K562 (cell line): ENCODE data around the gene NUAK2. TPM values are rescaled to one million over a fixed set of nuclear protein-coding genes. Genes with fewer than 3 reads are reported as not detected.

ENCODE experiments used
- ATAC-seq: fragments of 200-7000 bp; cut with Tn5 transposase; 3 replicates; pipeline ENCODE4 v1.9.1; 2020; ENCODE audit warnings: moderate library complexity
- BruUV-seq: library from RNA; stranded (reverse); fragments of 400-500 nt; replicated peaks from 2 replicates; lab custom pipeline; 2021; lab: Mats Ljungman, UMichigan
- CTCF ChIA-PET: fragments of 300-600 bp; formaldehyde crosslinking; extraction: SDS; loops from one replicate; lab custom pipeline; 2021; ENCODE audit warnings: low intra/inter-chr PET ratio; lab: Yijun Ruan, JAX
- POLR2A ChIA-PET: fragments of 300-600, 350-650 bp; sonication (Branson Sonifier 250); formaldehyde crosslinking; extraction: SDS; loops from one replicate; lab custom pipeline; 2021; ENCODE audit warnings: antibody characterized with exemption, inconsistent platforms; lab: Yijun Ruan, JAX
- DNase-seq, 4 experiments: peaks; one replicate each; pipeline versions ENCODE4 v3.0.0 to v3.0.0-alpha.2; 2011 to 2018; ENCODE audit warnings: low spot score in 3 of 4, mixed read lengths in 3 of 4; ENCODE audit errors: extremely low read depth in 1 of 4
- FAIRE-seq: peaks from 2 replicates; lab custom pipeline; 2011; peaks lifted over from hg19 to GRCh38; lab: Jason Lieb, UNC
- H2AFZ ChIP-seq: 2 replicates; pipeline ENCODE4 v1.6.0; 2011; ENCODE audit warnings: low read depth, low read length, control low read depth, inconsistent platforms
- H3K27ac ChIP-seq: fragments of 200-600 bp; 3 replicates; pipeline ENCODE4 v1.8.0; 2011; ENCODE audit warnings: low read depth, mild to moderate bottlenecking, control low read depth, inconsistent platforms, low read length, moderate library complexity, mixed read lengths; ENCODE audit errors: extremely low read depth
- H3K27me3 ChIP-seq, 2 experiments: fragments of 300-600 bp in 1 of 2; 2 replicates in 1 of 2; 3 replicates in 1 of 2; pipeline versions ENCODE4 v1.6.0 to v1.8.0; 2011; ENCODE audit warnings: inconsistent platforms in 2 of 2, low read length in 2 of 2, mild to moderate bottlenecking in 1 of 2, mixed read lengths in 1 of 2, moderate library complexity in 1 of 2; ENCODE audit not compliant: control insufficient read depth in 2 of 2, insufficient read depth in 2 of 2
- H3K36me3 ChIP-seq: fragments of 300-600 bp; 3 replicates; pipeline ENCODE4 v1.8.0; 2011; ENCODE audit warnings: mild to moderate bottlenecking, low read length, inconsistent platforms; ENCODE audit not compliant: control insufficient read depth, insufficient read depth
- H3K4me1 ChIP-seq, 2 experiments: fragments of 200-600 bp in 1 of 2; replicated peaks in 1 of 2; 2 replicates in 1 of 2; 3 replicates in 1 of 2; pipeline versions ENCODE4 v1.5.1 to v1.8.0; 2011; ENCODE audit warnings: inconsistent platforms in 2 of 2, low read length in 2 of 2, mild to moderate bottlenecking in 1 of 2, mixed read lengths in 1 of 2, moderate library complexity in 1 of 2; ENCODE audit not compliant: control insufficient read depth in 2 of 2, insufficient read depth in 2 of 2
- H3K4me2 ChIP-seq: 2 replicates; pipeline ENCODE4 v1.6.1; 2011; ENCODE audit warnings: low read length, control low read depth, inconsistent platforms, mixed read lengths; ENCODE audit not compliant: insufficient read depth
- H3K4me3 ChIP-seq: fragments of 200-600 bp; sonication (generic), shearing (Covaris generic); 2 replicates; pipeline ENCODE4 v1.5.1; 2016; ENCODE audit warnings: control low read depth, inconsistent platforms
- H3K79me2 ChIP-seq: fragments of 200-600 bp; 3 replicates; pipeline ENCODE4 v1.8.0; 2011; ENCODE audit warnings: low read length, inconsistent platforms; ENCODE audit not compliant: control insufficient read depth, insufficient read depth
- H3K9ac ChIP-seq, 2 experiments: 2 replicates each; pipeline versions ENCODE4 v1.6.0 to v1.6.1; 2011; ENCODE audit warnings: low read depth in 2 of 2, low read length in 2 of 2, control low read depth in 1 of 2, inconsistent platforms in 1 of 2, mild to moderate bottlenecking in 1 of 2, mixed read lengths in 1 of 2; ENCODE audit not compliant: insufficient read depth in 1 of 2
- H3K9me1 ChIP-seq: one replicate; pipeline ENCODE4 v1.6.0; 2011; ENCODE audit warnings: inconsistent platforms, mild to moderate bottlenecking, low read length, moderate library complexity; ENCODE audit not compliant: control insufficient read depth, insufficient read depth
- H3K9me3 ChIP-seq: replicated peaks from 2 replicates; pipeline ENCODE4 v1.5.1; 2011; ENCODE audit warnings: low read depth, low read length, inconsistent platforms; ENCODE audit not compliant: control insufficient read depth, insufficient read depth
- H4K20me1 ChIP-seq: replicated peaks from 2 replicates; pipeline ENCODE4 v1.6.1; 2011; ENCODE audit warnings: low read length, inconsistent platforms, mixed read lengths; ENCODE audit not compliant: control insufficient read depth, insufficient read depth
- CBX8 ChIP-seq: fragments of 200-600 bp; sonication (generic); IDR thresholded peaks from 2 replicates; pipeline ENCODE4 v1.6.1; 2012; ENCODE audit warnings: borderline replicate concordance, mixed run types, low read depth, mild to moderate bottlenecking, moderate library complexity, mixed read lengths, low read length, control low read depth, inconsistent platforms; ENCODE audit not compliant: poor library complexity, severe bottlenecking; ENCODE audit errors: extremely low read depth
- CEBPB ChIP-seq: fragments of 450-650 bp; IDR thresholded peaks from 2 replicates; pipeline ENCODE4 v1.6.1; 2016; ENCODE audit warnings: missing genetic modification characterization, missing compliant biosample characterization
- FOSL1 ChIP-seq: fragments of 200-800 bp; sonication (Bioruptor generic); conservative IDR thresholded peaks from 2 replicates; pipeline ENCODE4 v1.6.1; 2016; ENCODE audit warnings: missing genetic modification characterization, missing compliant biosample characterization
- IFI16 ChIP-seq: fragments of 250-450 bp; sonication (Bioruptor Pico); IDR thresholded peaks from 2 replicates; pipeline ENCODE4 v2.1.2; 2022; ENCODE audit warnings: mild to moderate bottlenecking, inconsistent platforms
- KLF16 ChIP-seq: IDR thresholded peaks from 2 replicates; pipeline ENCODE4 v1.6.1; 2016; ENCODE audit warnings: antibody characterized with exemption
- POLR2B ChIP-seq: fragments of 450-650 bp; IDR thresholded peaks from 2 replicates; pipeline ENCODE4 v1.6.1; 2018; ENCODE audit warnings: low read depth; ENCODE audit not compliant: partially characterized antibody
- POLR2H ChIP-seq: IDR thresholded peaks from 2 replicates; pipeline ENCODE4 v1.6.1; 2016; ENCODE audit warnings: missing genetic modification characterization, low read depth, mild to moderate bottlenecking, control low read depth, missing compliant biosample characterization, moderate library complexity
- RCOR1 ChIP-seq, 2 experiments: IDR thresholded peaks; 2 replicates each; pipeline ENCODE4 v1.6.1; 2012; ENCODE audit warnings: low read depth in 2 of 2, low read length in 2 of 2, borderline replicate concordance in 1 of 2, improper control_type of control experiment in 1 of 2
- SMAD4 ChIP-seq: fragments of 250-450 bp; sonication (Bioruptor Pico); conservative IDR thresholded peaks from 2 replicates; pipeline ENCODE4 v1.8.0; 2021; ENCODE audit warnings: inconsistent platforms, mild to moderate bottlenecking, moderate library complexity
- ZBTB7A ChIP-seq: IDR thresholded peaks from 2 replicates; pipeline ENCODE4 v1.6.1; 2011; ENCODE audit warnings: low read depth, mild to moderate bottlenecking, low read length, moderate library complexity, borderline replicate concordance; ENCODE audit not compliant: control insufficient read depth
- ZNF143 ChIP-seq: sonication (generic); formaldehyde crosslinking; IDR thresholded peaks from 2 replicates; pipeline ENCODE4 v1.9.0; 2022; ENCODE audit warnings: mild to moderate bottlenecking, missing genetic modification reagents
- ZNF444 ChIP-seq: fragments of 250-450 bp; sonication (Bioruptor Pico); IDR thresholded peaks from 2 replicates; pipeline ENCODE4 v1.4.0; 2020; ENCODE audit warnings: mild to moderate bottlenecking, moderate library complexity
- ZNF583 ChIP-seq: fragments of 250-450 bp; sonication (Bioruptor Pico); IDR thresholded peaks from 2 replicates; pipeline ENCODE4 v1.4.0; 2020
- ZNF764 ChIP-seq: fragments of 250-450 bp; sonication (Bioruptor Pico); IDR thresholded peaks from 2 replicates; pipeline ENCODE4 v1.4.0; 2020; ENCODE audit warnings: low read depth, mild to moderate bottlenecking, moderate library complexity
- WGBS: fragments of 100-300 bp; shearing (Covaris generic); methylation state at CpG from one replicate; pipeline ENCODE4 v1.1.6; 2016; ENCODE audit warnings: low coverage, mixed read lengths; ENCODE audit not compliant: insufficient coverage; ENCODE audit errors: missing lambda C conversion rate; 5-methylcytosine and 5-hydroxymethylcytosine counted together
- in situ Hi-C: fragments of 300-500 bp; cut with MboI; formaldehyde crosslinking; loops from 4 replicates; pipeline ENCODE4 v1.15.0; 2018; ENCODE audit warnings: inconsistent platforms, mixed read lengths
- intact Hi-C: fragments of 100-400 bp; cut with micrococcal nuclease; formaldehyde crosslinking; loops from 2 replicates; pipeline ENCODE4 v1.14.2; 2022
- polyA plus RNA-seq, 8 experiments: library from polyadenylated mRNA; depleted of rRNA in 4 of 8; stranded (reverse) in 5 of 8; unstranded in 3 of 8; fragments of >200 nt; fragmentation: Nextera tagmentation in 2 of 8; fragmentation: Illumina TruSeq in 1 of 8; extraction: Ambion mirVana in 2 of 8; extraction: Trizol in 1 of 8; gene quantifications; 2 replicates each; pipeline versions ENCODE4 v1.2.1 to v1.2.3, GENCODE V29; 2011 to 2014; ENCODE audit warnings: inconsistent platforms in 1 of 8, missing spikeins in 1 of 8
- total RNA-seq, 7 experiments: library from RNA; depleted of rRNA in 6 of 7; stranded (reverse); fragments of >200 nt in 6 of 7; fragmentation: Illumina TruSeq in 2 of 7; extraction: Trizol in 2 of 7; gene quantifications; 2 replicates each; pipeline versions ENCODE4 v1.2.1 to v1.2.3, GENCODE V29; 2011 to 2021; ENCODE audit warnings: low replicate concordance in 1 of 7
- TF ChIP-seq, protein P1 (sequence below), 3 experiments: IDR thresholded peaks in 2 of 3; conservative IDR thresholded peaks in 1 of 3; 2 replicates each; pipeline ENCODE4 v1.5.1; 2011 to 2012; ENCODE audit warnings: low read length in 3 of 3, mild to moderate bottlenecking in 3 of 3, control low read depth in 2 of 3, improper control_type of control experiment in 1 of 3, inconsistent platforms in 1 of 3, low read depth in 1 of 3, mixed read lengths in 1 of 3, moderate library complexity in 1 of 3; ENCODE audit not compliant: insufficient read depth in 2 of 3
- TF ChIP-seq, protein P2 (sequence below): sonication (generic); formaldehyde crosslinking; IDR thresholded peaks from 2 replicates; pipeline ENCODE4 v1.8.0; 2022; ENCODE audit warnings: missing genetic modification reagents, mild to moderate bottlenecking, borderline replicate concordance
- TF ChIP-seq, protein P3 (sequence below): sonication (generic); formaldehyde crosslinking; IDR thresholded peaks from 2 replicates; pipeline ENCODE4 v1.9.0; 2022; ENCODE audit warnings: mild to moderate bottlenecking, missing genetic modification reagents

The NUAK2 gene
- total and polyA plus RNA-seq, 9 of the 15 experiments (the other 6 are each of a cell fraction or from before 2014, with no cell fraction given): 0.04 to 0.44 (median 0.14) TPM

DNA sequence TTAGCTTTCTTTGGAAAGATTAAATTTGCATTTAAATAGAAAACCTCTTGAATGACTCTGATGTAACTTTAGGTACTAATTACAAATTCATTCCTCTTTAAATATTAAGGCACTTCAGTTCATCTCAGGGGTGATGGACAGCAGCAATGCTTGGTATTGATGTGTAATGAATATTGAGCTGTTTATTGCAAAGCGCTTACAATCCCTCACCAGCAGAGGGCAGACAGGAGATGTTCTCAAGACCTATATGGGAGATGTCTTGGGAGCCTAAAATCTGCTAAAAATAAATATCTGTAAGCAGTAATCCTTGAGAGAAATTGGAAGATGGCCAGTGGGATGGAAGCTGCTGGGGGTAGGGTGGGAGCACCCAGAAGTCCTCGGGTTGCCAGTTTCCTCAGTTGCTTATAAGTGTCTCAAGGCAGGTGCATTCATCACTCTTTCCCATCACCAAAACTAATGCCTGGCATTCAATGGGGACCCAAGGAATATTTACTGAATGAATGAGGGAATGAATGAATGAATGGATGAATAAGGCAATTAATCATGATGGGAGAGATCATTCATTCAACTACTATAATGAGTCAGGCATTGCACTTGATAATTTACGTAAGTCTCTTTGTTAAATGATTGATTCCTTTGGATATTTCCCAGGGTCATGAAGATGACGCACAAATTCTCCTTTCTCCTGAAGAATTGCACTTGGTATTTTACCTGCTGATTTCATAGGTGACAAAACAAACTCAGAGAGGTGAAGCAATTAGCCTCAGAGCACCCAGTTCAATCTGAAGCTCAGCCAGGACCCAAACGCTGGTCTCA is 32.9 kb upstream of the NUAK2 start:
- no peak overlapping the region for H3K27ac ChIP-seq
- POLR2A ChIA-PET: interaction anchor here (0.6 to 1.2 kb wide), 8 partner anchors 9 to 1416 kb away, joined by 3 to 5 read pairs (median 4); no protein-coding TSS in a partner anchor
- no TSS peak for BruUV-seq
- H2AFZ ChIP-seq: no peak overlapping the region
- no peak overlapping the region for H3K4me3 ChIP-seq
- ATAC-seq (peak; percentile 89), FAIRE-seq (peak; percentile 95), DNase-seq (peak; percentile 50 to 79 (median 72))
- H4K20me1 ChIP-seq: peaks cover 17% of the 10 kb centered on the region; the same call in 1 of the 2 replicates
- in situ Hi-C loops: loop anchor here (10.0 kb wide), 1 partner anchor 130 kb away; no protein-coding TSS in a partner anchor
- CTCF ChIA-PET: interaction anchor here (0.6 to 1.8 kb wide), 8 partner anchors 19 to 546 kb away, joined by 3 to 11 read pairs (median 4); no protein-coding TSS in a partner anchor
- whole genome bisulfite sequencing: 5% methylated on average over 5 of the region's 5 CpGs
- peaks cover 39 to 69% of the 10 kb centered on the region in 2 experiments for H3K27me3 ChIP-seq
- intact Hi-C loops: loop anchor here (1.0 to 10.0 kb wide), 5 partner anchors 19 to 170 kb away; no protein-coding TSS in a partner anchor
- H3K9ac ChIP-seq: no peak overlapping the region
- H3K4me1 ChIP-seq: peaks cover 0 to 3% of the 10 kb centered on the region in 2 experiments; a peak in 1 of 5 replicates
- no peaks in the 10 kb centered on the region for H3K36me3 ChIP-seq
- H3K79me2 ChIP-seq: no peaks in the 10 kb centered on the region
- no peaks in the 10 kb centered on the region for H3K9me1 ChIP-seq
- H3K4me2 ChIP-seq: no peak overlapping the region
- H3K9me3 ChIP-seq: no peaks in the 10 kb centered on the region
- TF ChIP-seq, protein P1, sequence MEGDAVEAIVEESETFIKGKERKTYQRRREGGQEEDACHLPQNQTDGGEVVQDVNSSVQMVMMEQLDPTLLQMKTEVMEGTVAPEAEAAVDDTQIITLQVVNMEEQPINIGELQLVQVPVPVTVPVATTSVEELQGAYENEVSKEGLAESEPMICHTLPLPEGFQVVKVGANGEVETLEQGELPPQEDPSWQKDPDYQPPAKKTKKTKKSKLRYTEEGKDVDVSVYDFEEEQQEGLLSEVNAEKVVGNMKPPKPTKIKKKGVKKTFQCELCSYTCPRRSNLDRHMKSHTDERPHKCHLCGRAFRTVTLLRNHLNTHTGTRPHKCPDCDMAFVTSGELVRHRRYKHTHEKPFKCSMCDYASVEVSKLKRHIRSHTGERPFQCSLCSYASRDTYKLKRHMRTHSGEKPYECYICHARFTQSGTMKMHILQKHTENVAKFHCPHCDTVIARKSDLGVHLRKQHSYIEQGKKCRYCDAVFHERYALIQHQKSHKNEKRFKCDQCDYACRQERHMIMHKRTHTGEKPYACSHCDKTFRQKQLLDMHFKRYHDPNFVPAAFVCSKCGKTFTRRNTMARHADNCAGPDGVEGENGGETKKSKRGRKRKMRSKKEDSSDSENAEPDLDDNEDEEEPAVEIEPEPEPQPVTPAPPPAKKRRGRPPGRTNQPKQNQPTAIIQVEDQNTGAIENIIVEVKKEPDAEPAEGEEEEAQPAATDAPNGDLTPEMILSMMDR (IDR thresholded peaks at IDR 0.05 in 2 of 3, conservative IDR thresholded peaks at IDR 0.05 in 1 of 3; ENCODE audit: insufficient read depth in 2 of 3, low read depth in 1 of 3, low read length in 3 of 3): peak; percentile 80 to 92 (median 86)
- TF ChIP-seq RCOR1 (IDR thresholded peaks at IDR 0.05; ENCODE audit: borderline replicate concordance in 1 of 2, low read depth in 2 of 2, low read length in 2 of 2): 0 out of 4 replicates have a peak, but pooled peaks of 1 of the 2 experiments have one; percentile 38
- no peak for TF ChIP-seq ZNF583 (CRISPR knock-in tag)
- no peak for TF ChIP-seq IFI16 (CRISPR knock-in tag)
- TF ChIP-seq ZNF764 (CRISPR knock-in tag): peak; percentile 80
- no peak for TF ChIP-seq CBX8
- no peak for TF ChIP-seq ZNF143 (CRISPR knock-in tag)
- TF ChIP-seq KLF16: peak; percentile 52; the same call in 1 of the 2 replicates
- no peak for TF ChIP-seq FOSL1 (tag)
- TF ChIP-seq CEBPB (tag): peak; percentile 20; the same call in 1 of the 2 replicates
- TF ChIP-seq, protein P2, sequence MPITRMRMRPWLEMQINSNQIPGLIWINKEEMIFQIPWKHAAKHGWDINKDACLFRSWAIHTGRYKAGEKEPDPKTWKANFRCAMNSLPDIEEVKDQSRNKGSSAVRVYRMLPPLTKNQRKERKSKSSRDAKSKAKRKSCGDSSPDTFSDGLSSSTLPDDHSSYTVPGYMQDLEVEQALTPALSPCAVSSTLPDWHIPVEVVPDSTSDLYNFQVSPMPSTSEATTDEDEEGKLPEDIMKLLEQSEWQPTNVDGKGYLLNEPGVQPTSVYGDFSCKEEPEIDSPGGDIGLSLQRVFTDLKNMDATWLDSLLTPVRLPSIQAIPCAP: no peak
- no peak for TF ChIP-seq ZBTB7A
- TF ChIP-seq POLR2H (tag): no peak
- TF ChIP-seq POLR2B: no peak
- TF ChIP-seq, protein P3, sequence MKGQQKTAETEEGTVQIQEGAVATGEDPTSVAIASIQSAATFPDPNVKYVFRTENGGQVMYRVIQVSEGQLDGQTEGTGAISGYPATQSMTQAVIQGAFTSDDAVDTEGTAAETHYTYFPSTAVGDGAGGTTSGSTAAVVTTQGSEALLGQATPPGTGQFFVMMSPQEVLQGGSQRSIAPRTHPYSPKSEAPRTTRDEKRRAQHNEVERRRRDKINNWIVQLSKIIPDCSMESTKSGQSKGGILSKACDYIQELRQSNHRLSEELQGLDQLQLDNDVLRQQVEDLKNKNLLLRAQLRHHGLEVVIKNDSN: no peak
- TF ChIP-seq SMAD4 (CRISPR knock-in tag): no peak
- no peak for TF ChIP-seq ZNF444 (CRISPR knock-in tag)
